Measurements from ENCODE around the gene CMTM1.
A peak's percentile ranks its signal among the peaks of the same experiment; 100 is the strongest.

The CMTM1 gene

DNA sequence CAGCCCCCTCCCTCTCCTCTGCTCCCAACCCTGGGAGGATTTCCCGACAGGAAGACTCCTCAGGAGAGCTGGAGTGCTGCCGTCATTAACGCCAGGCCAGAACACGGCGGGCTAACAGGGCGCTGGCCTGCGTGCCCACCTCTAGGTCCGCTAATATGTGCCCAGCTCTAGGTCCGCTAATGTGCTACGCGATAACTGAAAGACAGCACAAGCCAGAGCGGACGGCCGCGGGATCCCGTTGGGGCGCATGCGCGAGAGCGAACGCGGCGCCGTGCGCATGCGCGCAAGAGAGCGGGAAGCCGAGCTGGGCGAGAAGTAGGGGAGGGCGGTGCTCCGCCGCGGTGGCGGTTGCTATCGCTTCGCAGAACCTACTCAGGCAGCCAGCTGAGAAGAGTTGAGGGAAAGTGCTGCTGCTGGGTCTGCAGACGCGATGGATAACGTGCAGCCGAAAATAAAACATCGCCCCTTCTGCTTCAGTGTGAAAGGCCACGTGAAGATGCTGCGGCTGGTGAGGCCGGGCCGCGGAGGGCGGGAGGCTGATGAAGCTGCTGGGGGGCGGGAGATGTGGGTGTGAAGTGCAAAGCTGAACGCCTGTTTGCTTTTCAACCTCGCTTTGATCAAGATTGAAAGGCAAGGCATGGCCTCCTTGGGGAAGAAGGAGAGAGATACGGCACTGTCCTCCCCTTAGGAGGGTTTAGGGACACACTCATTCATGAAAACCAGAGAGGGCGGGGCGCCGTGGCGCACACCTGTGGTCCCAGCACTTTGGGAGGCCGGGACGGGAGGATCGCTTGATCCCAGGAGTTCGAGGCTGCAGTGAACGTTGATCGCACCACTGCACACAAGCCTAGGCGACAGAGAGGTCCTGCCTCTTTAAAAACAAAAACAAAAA, 13.7 kb upstream of the CMTM1 start, which contains the start of gene CKLF:
Gene CKLF (plus strand): TSS at position 291 of the 892 bp plus-strand sequence. CDS start 140 bp downstream, at position 431.
- peak within 1 kb of the TSS; percentile 80 for H3K4me3 ChIP-seq (ENCODE audit: control insufficient read depth, low read depth, low read length)
- TF ChIP-seq, protein P1, sequence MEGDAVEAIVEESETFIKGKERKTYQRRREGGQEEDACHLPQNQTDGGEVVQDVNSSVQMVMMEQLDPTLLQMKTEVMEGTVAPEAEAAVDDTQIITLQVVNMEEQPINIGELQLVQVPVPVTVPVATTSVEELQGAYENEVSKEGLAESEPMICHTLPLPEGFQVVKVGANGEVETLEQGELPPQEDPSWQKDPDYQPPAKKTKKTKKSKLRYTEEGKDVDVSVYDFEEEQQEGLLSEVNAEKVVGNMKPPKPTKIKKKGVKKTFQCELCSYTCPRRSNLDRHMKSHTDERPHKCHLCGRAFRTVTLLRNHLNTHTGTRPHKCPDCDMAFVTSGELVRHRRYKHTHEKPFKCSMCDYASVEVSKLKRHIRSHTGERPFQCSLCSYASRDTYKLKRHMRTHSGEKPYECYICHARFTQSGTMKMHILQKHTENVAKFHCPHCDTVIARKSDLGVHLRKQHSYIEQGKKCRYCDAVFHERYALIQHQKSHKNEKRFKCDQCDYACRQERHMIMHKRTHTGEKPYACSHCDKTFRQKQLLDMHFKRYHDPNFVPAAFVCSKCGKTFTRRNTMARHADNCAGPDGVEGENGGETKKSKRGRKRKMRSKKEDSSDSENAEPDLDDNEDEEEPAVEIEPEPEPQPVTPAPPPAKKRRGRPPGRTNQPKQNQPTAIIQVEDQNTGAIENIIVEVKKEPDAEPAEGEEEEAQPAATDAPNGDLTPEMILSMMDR (conservative IDR thresholded peaks at IDR 0.05; ENCODE audit: control insufficient read depth, insufficient read depth, low read depth, low read length) = no peak
- peak; percentile 81 for DNase-seq (ENCODE audit: low read depth)

DNA sequence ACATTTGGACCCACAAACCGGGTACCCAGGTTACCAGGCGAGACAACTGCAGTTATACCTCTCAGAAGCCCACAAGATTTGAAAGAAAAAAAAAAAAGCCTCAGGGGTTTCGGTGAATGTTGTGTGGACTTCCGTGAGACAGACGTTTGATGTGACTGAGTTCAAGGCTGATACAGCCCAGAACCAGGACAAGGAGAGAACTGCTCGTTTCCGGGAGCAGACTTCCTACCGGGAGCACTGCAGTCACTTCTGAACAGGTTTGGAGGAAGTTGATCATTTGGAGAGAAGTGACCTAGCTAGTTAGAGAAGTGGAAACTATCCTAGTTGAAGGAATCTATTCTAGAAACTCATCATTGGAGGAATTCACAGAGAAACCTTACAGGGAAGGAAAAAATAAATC, 13.0 kb upstream of the CMTM1 start:
- peak overlapping the region; percentile 80 for H3K4me3 ChIP-seq (ENCODE audit: control insufficient read depth, low read depth, low read length)
- DNase-seq (ENCODE audit: low read depth) = peak; percentile 14
- TF ChIP-seq, protein P1 (conservative IDR thresholded peaks at IDR 0.05; ENCODE audit: control insufficient read depth, insufficient read depth, low read depth, low read length) = no peak

DNA sequence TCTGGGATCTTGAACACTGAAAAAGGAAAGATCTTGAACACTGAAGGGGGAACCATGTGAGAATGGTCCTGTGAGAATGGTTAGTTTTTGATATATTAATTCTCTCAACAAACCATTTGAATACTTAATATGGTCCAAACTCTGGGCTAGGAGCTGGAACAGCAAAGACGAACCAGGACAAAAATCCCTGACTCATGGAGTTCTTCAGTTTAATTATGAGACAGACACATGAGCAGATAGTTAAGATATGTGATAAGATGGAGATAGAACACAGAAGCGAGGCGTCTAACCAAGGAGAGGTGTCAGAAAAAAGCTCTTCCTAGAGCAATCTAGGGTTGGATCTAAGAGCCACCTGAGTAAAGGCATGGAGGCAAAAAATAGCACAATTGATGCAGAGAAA, 12.2 kb upstream of the CMTM1 start:
- no peak overlapping the region for H3K4me3 ChIP-seq (ENCODE audit: control insufficient read depth, low read depth, low read length)
- TF ChIP-seq, protein P1 (conservative IDR thresholded peaks at IDR 0.05; ENCODE audit: control insufficient read depth, insufficient read depth, low read depth, low read length) = no peak
- no peak for DNase-seq (ENCODE audit: low read depth)

DNA sequence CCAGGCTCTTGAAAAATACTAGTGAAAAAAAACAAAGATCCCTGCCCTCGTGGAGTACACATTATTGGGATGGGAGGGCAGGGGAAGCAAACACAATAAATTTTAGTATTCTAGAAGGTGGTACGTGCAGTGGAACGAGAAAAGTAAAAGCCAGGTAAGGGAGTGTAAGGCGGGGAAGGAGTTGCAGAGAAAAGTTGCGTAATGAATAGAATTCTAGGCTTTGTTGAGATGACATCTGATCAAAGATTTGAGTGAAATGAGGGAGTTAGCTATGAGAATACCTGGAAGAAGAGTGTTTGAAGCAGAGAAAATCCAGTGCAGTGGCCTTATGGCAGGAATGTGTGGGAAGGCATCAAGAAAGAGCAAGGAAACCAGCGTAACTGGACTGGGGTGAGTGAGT, 11.7 kb upstream of the CMTM1 start:
- H3K4me3 ChIP-seq (ENCODE audit: control insufficient read depth, low read depth, low read length) = no peak overlapping the region
- no peak for DNase-seq (ENCODE audit: low read depth)
- TF ChIP-seq, protein P1 (conservative IDR thresholded peaks at IDR 0.05; ENCODE audit: control insufficient read depth, insufficient read depth, low read depth, low read length) = no peak

DNA sequence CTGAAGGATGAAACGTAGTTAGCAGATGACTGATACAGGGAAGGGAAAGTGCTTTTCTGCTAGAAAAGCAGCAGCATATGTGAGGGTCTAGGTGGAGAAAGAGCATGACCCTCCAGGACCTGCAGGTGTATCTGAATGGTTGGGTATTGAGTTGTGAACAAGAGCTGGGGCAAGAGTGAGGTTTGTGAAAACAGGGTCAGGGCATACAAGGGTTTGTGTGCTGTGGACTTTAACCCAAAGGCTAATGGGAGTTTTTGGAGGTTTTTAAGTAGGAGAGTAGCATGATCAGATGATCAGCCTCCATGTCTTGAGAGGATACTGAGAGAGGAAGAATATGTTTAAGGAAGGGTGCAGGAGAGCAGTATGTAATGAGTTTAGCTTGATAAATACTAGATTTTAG, 6.1 kb upstream of the CMTM1 start:
- no peak overlapping the region for H3K4me3 ChIP-seq (ENCODE audit: control insufficient read depth, low read depth, low read length)
- no peak for DNase-seq (ENCODE audit: low read depth)
- TF ChIP-seq, protein P1 (conservative IDR thresholded peaks at IDR 0.05; ENCODE audit: control insufficient read depth, insufficient read depth, low read depth, low read length) = no peak

DNA sequence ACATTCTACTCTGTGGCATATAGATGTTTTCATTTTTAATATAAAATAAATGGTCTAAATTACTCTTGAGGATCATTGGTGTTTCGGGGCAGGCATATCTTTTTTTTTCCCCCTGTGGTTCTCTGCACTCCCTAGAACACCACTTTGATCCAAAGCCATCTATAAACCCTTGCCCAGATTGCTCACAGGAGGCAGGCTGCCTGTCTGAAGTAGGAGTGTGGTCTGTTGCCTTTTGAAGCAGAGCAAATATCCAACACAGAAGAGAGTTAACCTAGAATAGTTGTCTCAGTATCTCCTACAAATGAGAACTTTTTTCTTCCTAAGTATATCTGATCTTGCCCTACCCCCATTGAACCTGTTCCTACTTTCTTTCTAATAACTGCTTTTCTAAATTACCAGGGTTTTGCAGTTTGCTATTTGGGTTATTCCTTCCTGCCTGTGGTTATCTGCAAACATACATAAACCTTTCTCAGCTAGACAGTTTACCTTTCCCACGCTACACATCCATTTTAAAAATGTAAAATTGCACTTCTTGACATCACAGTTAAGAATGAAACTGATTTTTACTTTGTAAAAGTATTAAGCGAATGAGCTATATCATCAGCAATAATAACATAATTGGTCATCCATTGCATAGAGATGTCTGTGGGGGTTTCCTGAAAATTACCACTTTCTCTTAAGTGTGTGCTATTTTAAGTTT, 4.7 kb upstream of the CMTM1 start:
- TF ChIP-seq, protein P1 (conservative IDR thresholded peaks at IDR 0.05; ENCODE audit: control insufficient read depth, insufficient read depth, low read depth, low read length) = no peak
- H3K4me3 ChIP-seq (ENCODE audit: control insufficient read depth, low read depth, low read length) = no peak overlapping the region

More for the DNA sequence above, 4.7 kb upstream of the CMTM1 start:
- DNase-seq (ENCODE audit: low read depth) = no peak
